RWPE2 (cell line): ENCODE measurements around the gene HELLS.

ENCODE experiments used
- ATAC-seq: fragments of 200-7000 bp; cut with Tn5 transposase; 3 replicates; pipeline ENCODE4 v1.9.1; 2021; ENCODE audit warnings: low read depth
- DNase-seq: peaks from one replicate; pipeline ENCODE4 v3.0.0-alpha.2; 2020; ENCODE audit warnings: low spot score
- H3K27ac ChIP-seq: fragments of 450-650 bp; 2 replicates; pipeline ENCODE4 v1.5.1; 2017; ENCODE audit warnings: mild to moderate bottlenecking; ENCODE audit not compliant: poor library complexity, severe bottlenecking
- H3K27me3 ChIP-seq: fragments of 250-450 bp; sonication (Bioruptor Pico); 2 replicates; pipeline ENCODE4 v1.5.1; 2021; ENCODE audit warnings: mild to moderate bottlenecking, moderate library complexity; ENCODE audit not compliant: insufficient read depth, poor library complexity, severe bottlenecking
- H3K36me3 ChIP-seq: fragments of 250-450 bp; sonication (Bioruptor Pico); 2 replicates; pipeline ENCODE4 v1.5.1; 2020; ENCODE audit warnings: low read depth, mild to moderate bottlenecking, moderate library complexity
- H3K4me1 ChIP-seq: fragments of 250-450 bp; sonication (Bioruptor Pico); 2 replicates; pipeline ENCODE4 v1.5.1; 2021; ENCODE audit warnings: mild to moderate bottlenecking, moderate library complexity; ENCODE audit not compliant: insufficient read depth, poor library complexity, severe bottlenecking
- H3K4me3 ChIP-seq: fragments of 250-450 bp; sonication (Bioruptor Pico); 2 replicates; pipeline ENCODE4 v1.5.1; 2021; ENCODE audit warnings: mild to moderate bottlenecking, moderate library complexity; ENCODE audit not compliant: severe bottlenecking
- H3K9me3 ChIP-seq: fragments of 250-450 bp; sonication (Bioruptor Pico); 2 replicates; pipeline ENCODE4 v1.5.1; 2021; ENCODE audit warnings: mild to moderate bottlenecking, moderate library complexity; ENCODE audit not compliant: severe bottlenecking
- TF ChIP-seq, protein P1 (sequence below): fragments of 450-650 bp; IDR thresholded peaks from one replicate; pipeline ENCODE4 v1.5.1; 2017; ENCODE audit warnings: mild to moderate bottlenecking, moderate library complexity; ENCODE audit not compliant: poor library complexity, severe bottlenecking

HELLS gene

GRCh38 chr10:94571528-94571927, 25.9 kb downstream of the HELLS start:
- H3K4me1 ChIP-seq = no peaks in the 10 kb centered on the region
- H3K27me3 ChIP-seq = no peaks in the 10 kb centered on the region
- H3K36me3 ChIP-seq = peaks cover 85% of the 10 kb centered on the region
- no peaks in the 10 kb centered on the region for H3K9me3 ChIP-seq
- H3K4me3 ChIP-seq = no peak overlapping the region
- TF ChIP-seq, protein P1, sequence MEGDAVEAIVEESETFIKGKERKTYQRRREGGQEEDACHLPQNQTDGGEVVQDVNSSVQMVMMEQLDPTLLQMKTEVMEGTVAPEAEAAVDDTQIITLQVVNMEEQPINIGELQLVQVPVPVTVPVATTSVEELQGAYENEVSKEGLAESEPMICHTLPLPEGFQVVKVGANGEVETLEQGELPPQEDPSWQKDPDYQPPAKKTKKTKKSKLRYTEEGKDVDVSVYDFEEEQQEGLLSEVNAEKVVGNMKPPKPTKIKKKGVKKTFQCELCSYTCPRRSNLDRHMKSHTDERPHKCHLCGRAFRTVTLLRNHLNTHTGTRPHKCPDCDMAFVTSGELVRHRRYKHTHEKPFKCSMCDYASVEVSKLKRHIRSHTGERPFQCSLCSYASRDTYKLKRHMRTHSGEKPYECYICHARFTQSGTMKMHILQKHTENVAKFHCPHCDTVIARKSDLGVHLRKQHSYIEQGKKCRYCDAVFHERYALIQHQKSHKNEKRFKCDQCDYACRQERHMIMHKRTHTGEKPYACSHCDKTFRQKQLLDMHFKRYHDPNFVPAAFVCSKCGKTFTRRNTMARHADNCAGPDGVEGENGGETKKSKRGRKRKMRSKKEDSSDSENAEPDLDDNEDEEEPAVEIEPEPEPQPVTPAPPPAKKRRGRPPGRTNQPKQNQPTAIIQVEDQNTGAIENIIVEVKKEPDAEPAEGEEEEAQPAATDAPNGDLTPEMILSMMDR = no peak
- DNase-seq (no peak), ATAC-seq (no peak)
- no peak overlapping the region for H3K27ac ChIP-seq

GRCh38 chr10:94578790-94579189, 33.2 kb downstream of the HELLS start:
- Histone ChIP-seq H3K36me3 (peaks cover 69% of the 10 kb centered on the region), H3K9me3 (no peaks in the 10 kb centered on the region), H3K27ac (no peak overlapping the region), H3K4me3 (no peak overlapping the region), H3K4me1 (peaks cover 2% of the 10 kb centered on the region), H3K27me3 (no peaks in the 10 kb centered on the region)
- ATAC-seq (no peak), DNase-seq (no peak)
- TF ChIP-seq, protein P1 = no peak

DNA sequence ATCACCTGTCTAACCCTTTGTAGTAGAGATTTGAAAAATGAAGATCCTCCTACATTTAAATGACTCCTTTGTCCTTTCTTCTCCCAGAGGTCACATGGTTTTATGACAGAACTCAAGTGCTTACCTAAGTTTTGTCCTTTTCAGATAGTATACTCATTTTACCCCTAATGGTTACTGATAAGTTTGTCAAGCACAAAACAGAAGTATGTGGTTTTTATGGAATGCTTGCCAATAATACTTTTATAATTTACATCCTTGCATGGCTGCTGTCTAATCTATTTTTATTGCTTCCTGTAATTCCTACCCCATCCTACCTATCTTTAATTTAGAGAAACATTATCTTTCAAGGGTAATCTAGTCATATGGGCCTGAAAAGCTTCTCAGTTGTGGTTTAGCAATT, 37.5 kb downstream of the HELLS start:
- peaks cover 78% of the 10 kb centered on the region for H3K36me3 ChIP-seq
- TF ChIP-seq, protein P1 = no peak
- DNase-seq = no peak
- H3K4me3 ChIP-seq = no peak overlapping the region
- H3K27ac ChIP-seq = no peak overlapping the region
- no peaks in the 10 kb centered on the region for H3K27me3 ChIP-seq
- ATAC-seq = no peak
- peaks cover 2% of the 10 kb centered on the region for H3K4me1 ChIP-seq
- H3K9me3 ChIP-seq = no peaks in the 10 kb centered on the region

DNA sequence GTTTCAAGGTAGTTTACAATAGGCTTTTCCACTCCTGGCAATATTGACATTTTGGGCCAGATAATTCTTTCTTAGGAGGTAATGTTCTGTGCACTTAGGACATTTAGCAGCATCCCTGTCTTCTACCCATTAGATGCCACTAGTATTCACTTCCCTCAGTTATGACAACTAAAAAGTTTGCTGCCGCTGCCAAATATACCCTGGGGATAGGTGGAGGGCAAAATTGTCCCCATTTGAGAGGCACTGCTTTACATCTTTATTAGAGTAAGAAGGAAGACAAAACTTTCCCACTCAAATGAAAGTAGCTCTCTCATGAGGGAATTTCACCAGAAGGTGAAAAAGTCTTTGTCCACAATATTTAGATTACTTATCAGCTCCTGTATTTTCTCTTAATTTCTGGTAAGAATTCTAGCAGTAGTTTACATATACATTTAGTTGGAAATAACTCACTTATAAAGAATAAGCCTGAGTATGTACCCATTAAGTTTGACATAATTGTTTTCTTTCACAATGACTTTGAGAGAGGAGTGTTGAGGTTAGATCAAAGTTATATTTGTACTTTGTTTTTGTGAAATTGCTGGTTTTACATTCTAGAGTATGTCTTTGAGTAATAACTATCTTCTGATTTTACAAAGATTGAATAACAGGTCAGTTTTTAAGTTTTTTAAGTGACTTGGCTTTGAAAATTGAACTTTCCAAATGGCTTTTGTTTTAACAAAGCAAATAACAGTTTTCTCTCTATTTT, 46.0 kb downstream of the HELLS start:
- Histone ChIP-seq H3K27me3 (no peaks in the 10 kb centered on the region), H3K4me1 (no peaks in the 10 kb centered on the region), H3K36me3 (peaks cover 93% of the 10 kb centered on the region), H3K27ac (no peak overlapping the region), H3K4me3 (no peak overlapping the region), H3K9me3 (no peaks in the 10 kb centered on the region)
- DNase-seq (no peak), ATAC-seq (no peak)
- TF ChIP-seq, protein P1 = no peak

DNA sequence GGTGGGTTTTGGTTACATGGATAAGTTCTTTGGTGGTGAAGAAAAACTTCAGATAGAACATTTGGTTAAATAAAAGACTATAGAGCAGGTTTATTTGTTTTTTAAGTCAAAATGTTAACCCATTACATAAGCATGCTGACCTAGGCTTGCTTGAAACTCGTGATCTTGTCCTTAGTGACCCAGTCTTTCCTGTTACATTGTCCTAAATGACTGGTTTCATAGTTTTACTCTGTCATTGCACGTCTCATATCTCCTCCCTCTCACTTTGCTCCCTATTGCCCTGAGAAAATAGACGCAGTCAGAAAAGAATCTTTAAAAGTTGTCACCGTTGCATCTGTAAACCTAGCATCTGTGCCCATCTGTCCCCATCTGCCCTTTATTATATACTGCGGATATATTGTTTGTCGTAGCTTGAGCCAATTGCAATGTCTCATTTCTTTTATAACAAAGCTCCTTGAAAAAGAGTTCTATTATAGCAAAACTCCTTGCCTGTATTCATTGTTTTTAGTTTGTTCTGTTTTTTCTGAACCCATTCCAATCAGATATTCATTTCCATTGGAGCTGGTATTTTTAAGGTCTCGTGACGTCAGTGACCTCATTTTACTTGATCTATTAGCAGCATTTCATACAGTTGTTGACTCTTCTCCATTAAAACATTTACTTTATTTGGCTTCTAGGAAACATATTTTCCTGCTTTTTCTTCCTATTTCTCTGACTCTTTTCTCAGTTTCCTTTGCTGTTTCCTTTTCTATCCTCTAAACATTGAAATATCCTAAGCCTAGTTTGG, 57.3 kb downstream of the HELLS start:
- H3K9me3 ChIP-seq = no peaks in the 10 kb centered on the region
- TF ChIP-seq, protein P1 = no peak
- DNase-seq = no peak
- H3K4me1 ChIP-seq = no peaks in the 10 kb centered on the region
- no peak overlapping the region for H3K4me3 ChIP-seq
- ATAC-seq = no peak
- no peak overlapping the region for H3K27ac ChIP-seq
- H3K36me3 ChIP-seq = peaks cover 87% of the 10 kb centered on the region
- no peaks in the 10 kb centered on the region for H3K27me3 ChIP-seq
